Inflammatory macrophage (primary cell): ENCODE results near the gene CPT1B.
A peak's percentile ranks its signal among the peaks of the same experiment; 100 is the strongest.
"Not testable (repeated sequence)": the region's sequence is repeated elsewhere in the genome, so short reads cannot be mapped to it uniquely, and the experiment has no call there.

Experiments used
- DNase-seq, 2 donors: peaks; one replicate each; pipeline ENCODE4 v3.0.0-alpha.2; 2020 to 2022

The CPT1B gene

GRCh38 chr22:50526108-50526833, 52.0 kb downstream of the CPT1B start:
- DNase-seq = peak; percentile 68 to 81

- DNase-seq = no peak
Observed at GRCh38 chr22:50525858-50526107, 52.4 kb downstream of the CPT1B start.

- DNase-seq = peak; percentile 99
Observed at GRCh38 chr22:50525104-50525857, 52.9 kb downstream of the CPT1B start, which contains the start of gene SCO2. TSS of gene SCO2 (minus strand) at chr22:50525598. CDS start at chr22:50524411, 1,187 bp downstream.

GRCh38 chr22:50524676-50525103, 53.5 kb downstream of the CPT1B start:
- DNase-seq = no peak

- no peak for DNase-seq
Observed at GRCh38 chr22:50523806-50524675, 54.2 kb downstream of the CPT1B start.

GRCh38 chr22:50523458-50523805, 54.8 kb downstream of the CPT1B start:
- DNase-seq = no peak

GRCh38 chr22:50522806-50523438, 55.3 kb downstream of the CPT1B start:
- no peak for DNase-seq

- DNase-seq = no peak
Observed at GRCh38 chr22:50522208-50522805, 55.9 kb downstream of the CPT1B start.

- no peak for DNase-seq
Observed at GRCh38 chr22:50521710-50522109, 56.5 kb downstream of the CPT1B start.

- no peak for DNase-seq
Observed at GRCh38 chr22:50520826-50521453, 57.3 kb downstream of the CPT1B start.

- not testable (repeated sequence) for DNase-seq
Observed at GRCh38 chr22:50520184-50520583, 58.0 kb downstream of the CPT1B start.

- DNase-seq = no peak
Observed at GRCh38 chr22:50519151-50519550, 59.1 kb downstream of the CPT1B start.
